SK-N-DZ (cell line): ENCODE measurements around the gene TPCN1.

ENCODE experiments used
- DNase-seq: peaks from one replicate; pipeline ENCODE4 v3.0.0-alpha.2; 2015; ENCODE audit warnings: low spot score
- small RNA-seq, 2 experiments: library from RNA; depleted of rRNA; stranded (forward); fragments of <200 nt; gene quantifications; one replicate each; pipeline ENCODE3, GENCODE V24; 2014

Gene TPCN1

GRCh38 chr12:113333877-113334785, 112.9 kb downstream of the TPCN1 start:
- DNase-seq: no peak

DNA sequence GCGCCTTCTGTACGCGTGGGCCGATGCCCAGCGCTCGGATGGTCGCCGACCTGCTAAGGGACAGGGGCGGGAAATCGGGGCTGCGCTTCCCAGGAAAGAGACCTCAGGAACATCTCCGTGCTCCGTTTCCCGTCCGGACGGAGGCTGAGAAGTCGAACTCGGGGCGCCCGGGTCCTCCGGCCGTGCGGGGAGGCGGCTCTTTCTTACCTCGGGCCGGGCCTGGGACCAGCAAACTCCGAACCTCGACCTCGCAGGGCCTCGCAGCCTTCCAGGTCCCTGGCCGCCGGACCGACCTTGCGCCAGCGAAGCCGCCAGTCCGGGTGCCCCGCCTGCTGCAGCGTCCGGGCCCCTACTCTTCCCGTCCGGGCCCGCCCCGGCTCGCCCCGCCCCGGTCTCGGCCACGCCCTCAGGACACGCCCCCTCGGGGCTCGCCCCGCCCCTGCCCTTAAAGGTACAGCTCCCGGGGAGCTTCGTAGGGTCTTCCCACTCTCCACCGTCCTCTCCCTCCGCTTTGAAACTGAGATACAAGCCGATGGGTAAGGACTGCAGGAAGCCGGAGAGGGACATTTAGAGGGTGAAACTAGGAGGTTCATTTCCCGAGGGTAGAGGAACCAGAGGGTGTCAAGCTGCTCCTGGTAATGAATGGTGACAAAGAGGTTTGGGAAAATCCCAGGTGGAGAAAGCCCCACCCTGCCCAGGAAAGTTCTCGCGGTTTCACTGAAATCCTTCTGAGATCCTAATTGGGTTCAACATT, 113.7 kb downstream of the TPCN1 start, which contains the start of gene SLC8B1:
SLC8B1 (minus strand) TSS at position 324 of the 754 bp plus-strand sequence. CDS start 2,231 bp downstream, outside the sequence.
- DNase-seq: peak; percentile 73

GRCh38 chr12:113339540-113339939, 118.3 kb downstream of the TPCN1 start:
- DNase-seq: no peak

DNA sequence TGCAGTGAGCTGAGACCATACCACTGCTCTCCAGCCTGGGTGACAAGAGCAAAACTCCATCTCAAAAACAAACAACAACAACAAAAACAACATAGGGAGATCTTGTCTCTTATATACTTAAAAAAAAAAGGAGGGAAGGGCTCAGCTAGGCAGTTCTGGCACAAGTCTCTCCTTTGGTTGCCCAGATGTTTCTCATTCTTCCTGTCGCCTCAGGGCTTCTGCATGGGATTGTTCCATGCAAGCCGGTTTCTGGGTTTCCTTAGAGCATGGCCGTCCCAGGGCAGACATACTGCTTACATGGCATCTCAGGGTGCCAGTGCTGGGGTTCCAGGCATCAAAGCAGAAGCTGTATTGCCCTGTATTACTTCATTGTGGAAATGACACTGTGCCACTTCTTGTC, 118.8 kb downstream of the TPCN1 start:
- DNase-seq: no peak

DNA sequence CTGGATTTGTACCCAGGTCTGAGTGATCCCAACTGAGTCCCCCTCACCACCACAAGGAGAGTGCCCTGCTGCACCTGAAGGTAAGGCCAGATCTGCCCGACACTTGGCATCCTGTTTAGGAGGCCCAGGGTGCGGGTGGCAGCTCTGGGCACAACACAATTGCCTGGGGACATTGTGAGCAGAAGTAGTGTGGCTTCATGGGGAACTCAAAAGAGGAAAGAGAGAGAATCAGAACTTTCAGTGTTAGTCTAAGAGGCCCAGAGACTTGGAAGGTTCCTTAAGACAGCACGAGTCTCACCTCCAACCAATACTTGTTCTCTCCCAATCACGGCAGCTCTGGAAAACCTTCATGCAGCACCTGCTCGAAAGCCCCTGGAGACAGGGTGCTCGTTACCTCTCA, 120.3 kb downstream of the TPCN1 start:
- no peak for DNase-seq

GRCh38 chr12:113345318-113345717, 124.1 kb downstream of the TPCN1 start:
- DNase-seq: no peak

- no peak for DNase-seq
These were observed 125.1 kb downstream of the TPCN1 start for GRCh38 chr12:113346353-113346752.

DNA sequence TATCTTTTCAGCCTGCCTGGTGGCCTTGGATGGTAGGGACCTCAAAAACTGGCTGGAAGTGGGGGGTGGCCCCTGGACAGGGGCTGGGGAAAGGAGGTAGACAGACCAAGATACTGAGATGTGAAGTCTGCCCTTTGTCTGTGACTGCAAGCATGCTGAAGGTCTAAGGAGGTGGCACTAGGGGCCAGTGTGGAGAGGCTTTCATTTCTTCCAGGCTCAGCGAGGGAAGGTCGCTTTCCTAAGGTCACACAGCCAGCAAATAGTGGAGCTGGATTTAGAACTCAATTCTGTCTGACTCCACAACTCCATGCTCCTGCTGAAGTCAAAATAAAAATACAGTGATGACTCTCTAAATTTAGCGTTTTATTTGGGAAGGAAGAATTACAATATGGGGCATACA, 125.8 kb downstream of the TPCN1 start:
- no peak for DNase-seq

- DNase-seq: no peak
These were observed 126.6 kb downstream of the TPCN1 start for GRCh38 chr12:113347892-113348291.

Small RNA genes lying within 50 kb of the gene (small RNA-seq; reads per million reads assigned to genes)
- gene MIR6762: 0 reads per million in 2 experiments
- gene RF00019: 0 reads per million in 2 experiments
